Suppressor macrophage (primary cell): ENCODE results near the gene BCL7B.

ENCODE experiments used
- DNase-seq, 4 experiments: peaks; one replicate each; pipeline ENCODE4 v3.0.0-alpha.2; 2020 to 2022

The BCL7B gene

GRCh38 chr7:73489976-73490375 lies 67.5 kb downstream of the BCL7B start:
- DNase-seq: no peak

- DNase-seq: no peak
Observed at GRCh38 chr7:73487486-73487885, 70.0 kb downstream of the BCL7B start.
